HUDEP-2 (cell line): ENCODE results near the gene FLOT1.

Experiments
- DNase-seq, 76 experiments: peaks; one replicate each; lab custom pipeline; 2025; ENCODE audit not compliant: unreplicated experiment in 76 of 76; lab: John Stamatoyannopoulos, UW

Gene FLOT1

DNA sequence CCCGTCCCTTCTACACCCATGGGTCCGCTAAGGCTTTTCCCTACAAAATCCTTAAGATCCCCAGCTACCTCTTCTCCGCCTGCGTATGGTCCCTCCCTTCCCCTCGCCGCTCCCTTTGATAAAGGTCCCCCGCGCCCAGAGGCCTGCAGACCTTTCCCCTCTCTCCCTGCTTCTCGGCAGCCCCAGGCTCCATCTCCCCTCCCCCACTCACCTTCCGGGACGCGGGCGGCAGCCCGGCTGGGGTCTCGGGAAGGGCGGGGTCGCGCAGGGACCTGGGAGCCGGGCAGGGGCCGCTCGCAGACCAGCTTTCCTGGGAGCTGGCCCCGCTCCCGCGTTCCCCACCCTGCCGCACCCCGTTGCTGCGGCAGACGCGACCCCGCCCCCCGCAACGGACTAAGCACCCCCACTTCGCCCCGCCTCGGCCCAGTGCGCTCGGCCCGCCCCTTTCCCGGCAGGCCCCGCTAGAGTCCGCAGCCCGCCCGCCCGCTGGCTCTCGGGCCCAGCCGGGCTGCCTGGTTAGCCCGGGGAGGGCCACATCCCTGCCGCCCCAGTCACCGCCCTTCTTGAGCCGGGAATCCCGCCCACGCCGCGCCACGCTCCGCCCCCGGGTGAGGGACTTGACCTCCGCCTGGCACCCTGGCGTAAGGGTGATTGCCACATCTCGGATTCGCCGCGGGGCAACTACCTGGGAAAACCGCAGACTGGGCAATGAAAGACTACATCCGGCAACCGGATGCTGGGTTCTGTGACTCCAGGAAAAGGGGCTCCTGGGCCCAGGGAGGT is at the start of gene FLOT1:
Gene FLOT1, minus strand, starts transcription at position 372 of the 783 bp plus-strand sequence. CDS start 498 bp downstream, outside the sequence.
- peak; percentile 77 to 99 (median 98) for DNase-seq

GRCh38 chr6:30790724-30791383 is 48.4 kb upstream of the FLOT1 start:
- DNase-seq, result no peak

GRCh38 chr6:30789606-30790005 is 47.1 kb upstream of the FLOT1 start:
- DNase-seq, result no peak

DNA sequence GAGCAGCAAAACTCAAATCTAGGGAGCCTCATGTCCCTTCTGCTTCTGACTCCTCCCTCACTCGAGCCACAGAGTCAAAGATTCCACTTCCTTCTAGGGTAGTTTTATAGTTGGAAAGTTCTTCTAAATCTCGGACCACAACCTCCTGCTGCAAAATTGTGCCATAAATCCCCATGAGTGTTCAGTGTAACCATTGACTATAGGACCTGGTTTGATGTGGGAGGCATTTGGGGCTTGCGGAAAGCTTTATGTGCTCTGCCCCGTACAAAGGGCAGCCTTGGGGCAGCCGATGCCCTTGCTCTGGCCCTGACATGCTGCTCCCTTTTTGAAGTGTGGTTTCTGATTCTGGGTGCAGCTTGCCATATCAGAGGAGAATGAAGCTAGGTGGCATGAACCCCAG is 45.5 kb upstream of the FLOT1 start:
- peak in 1 of 76 experiments; percentile 18 for DNase-seq

DNA sequence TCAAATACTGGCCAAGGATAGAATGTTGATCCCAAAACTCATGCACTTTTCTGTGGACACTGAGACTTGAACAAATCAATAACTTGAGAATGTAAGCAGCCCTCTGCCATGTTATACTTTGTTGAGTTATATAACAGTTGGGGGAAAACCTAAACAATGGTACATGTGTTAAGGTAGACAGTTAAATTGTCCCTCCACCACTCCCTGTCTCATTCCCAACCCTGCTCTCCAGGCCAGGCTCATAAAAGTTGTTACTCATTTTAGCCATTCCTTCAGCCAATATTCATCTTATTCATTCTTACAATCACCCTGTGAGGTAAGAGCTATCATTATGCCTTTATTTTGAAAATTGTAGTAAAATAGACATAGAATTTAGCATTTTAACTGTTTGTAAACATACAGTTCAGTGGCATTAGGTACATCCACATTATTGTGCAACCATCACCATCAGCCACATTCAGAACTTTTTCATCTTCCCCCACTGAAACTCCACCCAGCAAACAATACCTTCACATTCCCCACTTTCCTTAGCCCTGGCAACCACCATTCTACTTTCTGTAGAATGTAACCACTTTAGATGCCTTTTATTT is 40.0 kb upstream of the FLOT1 start:
- DNase-seq, result no peak

GRCh38 chr6:30781743-30782424 is 39.4 kb upstream of the FLOT1 start:
- peak in 62 of 76 experiments; percentile 15 to 85 (median 62) for DNase-seq

GRCh38 chr6:30781395-30781742 is 38.9 kb upstream of the FLOT1 start:
- no peak for DNase-seq

- no peak for DNase-seq
Observed at GRCh38 chr6:30780642-30780920, 38.1 kb upstream of the FLOT1 start.

GRCh38 chr6:30779850-30780641 is 37.6 kb upstream of the FLOT1 start:
- no peak for DNase-seq

GRCh38 chr6:30778001-30778635 is 35.6 kb upstream of the FLOT1 start:
- no peak for DNase-seq

- no peak for DNase-seq
Observed at GRCh38 chr6:30777155-30777485, 34.6 kb upstream of the FLOT1 start.

- DNase-seq, result no peak
Observed at GRCh38 chr6:30776390-30777154, 34.1 kb upstream of the FLOT1 start.

GRCh38 chr6:30775104-30775503 is 32.6 kb upstream of the FLOT1 start:
- no peak for DNase-seq

- no peak for DNase-seq
Observed at GRCh38 chr6:30774701-30775100, 32.2 kb upstream of the FLOT1 start.

DNA sequence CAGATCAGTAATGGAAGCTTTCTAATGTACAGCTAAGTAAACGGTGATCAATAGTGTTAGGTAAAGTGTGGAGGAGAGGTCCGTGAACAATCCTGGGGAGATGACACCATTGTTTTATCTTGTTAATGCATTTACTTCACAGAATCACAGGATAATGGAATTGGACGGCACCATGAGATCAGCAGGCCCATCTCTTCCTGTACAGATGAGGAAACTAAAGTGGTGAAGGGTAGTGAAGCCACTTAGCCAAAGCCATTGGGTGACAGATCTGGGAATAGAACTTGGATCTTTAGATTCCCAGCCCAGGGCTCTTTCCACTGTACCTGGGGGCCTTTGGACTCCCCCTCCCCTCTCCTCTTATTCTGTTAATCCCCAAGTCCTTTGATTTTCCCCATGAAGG is 28.1 kb upstream of the FLOT1 start:
- DNase-seq, result no peak

- no peak for DNase-seq
Observed at GRCh38 chr6:30769853-30770524, 27.5 kb upstream of the FLOT1 start.

DNA sequence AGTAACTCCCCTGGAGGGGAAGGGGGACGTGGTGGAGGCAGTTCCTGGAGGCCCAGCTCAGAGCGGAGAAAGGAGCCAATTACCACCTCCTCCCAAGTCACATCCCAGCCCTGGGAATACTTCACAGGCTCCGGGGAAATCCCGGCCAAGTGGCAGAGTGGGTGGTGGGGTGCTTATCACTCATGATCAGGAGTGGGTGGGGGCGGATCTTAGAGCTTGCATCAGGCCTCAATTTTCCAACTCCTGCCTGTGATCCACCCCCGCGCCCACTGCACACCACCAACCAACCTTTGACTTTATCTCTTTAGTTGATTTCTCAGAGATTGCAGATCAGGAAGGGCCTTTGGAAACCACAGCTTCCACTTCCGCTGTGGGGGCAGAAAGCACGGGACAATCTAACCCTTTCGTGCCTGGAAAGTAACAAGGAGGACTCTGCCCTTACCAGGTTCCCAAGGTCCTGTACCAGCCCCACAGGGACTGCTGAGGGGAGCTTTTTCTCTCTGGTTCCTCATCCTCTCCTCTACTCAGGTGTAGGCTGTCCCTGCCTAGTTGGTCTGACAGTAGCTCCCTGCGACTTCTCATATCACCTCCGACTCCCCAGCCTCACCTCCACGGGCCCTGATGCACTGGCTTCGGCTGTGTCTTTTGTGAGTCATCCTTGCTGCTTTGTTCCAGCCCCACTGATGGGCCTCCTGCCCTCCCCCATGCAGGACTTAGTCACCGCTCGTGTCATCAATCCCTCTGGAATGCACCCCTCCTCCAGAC is 26.8 kb upstream of the FLOT1 start:
- DNase-seq, result peak in 41 of 76 experiments; percentile 12 to 72 (median 34)

- no peak for DNase-seq
Observed at GRCh38 chr6:30768634-30769087, 26.2 kb upstream of the FLOT1 start.
